CD4-positive, alpha-beta T cell treated with Interferon gamma for 1 hour (primary cell): ENCODE measurements around the gene CPEB2.

Experiments used
- DNase-seq: peaks from one replicate; pipeline ENCODE4 v3.0.0-alpha.2; 2020

CPEB2 gene

GRCh38 chr4:15011166-15011565 is 8.9 kb downstream of the CPEB2 start:
- no peak for DNase-seq

- DNase-seq: no peak
These were observed 9.9 kb downstream of the CPEB2 start for GRCh38 chr4:15012017-15012788.

GRCh38 chr4:15013585-15013984 is 11.3 kb downstream of the CPEB2 start:
- DNase-seq: no peak

GRCh38 chr4:15015170-15015569 is 12.9 kb downstream of the CPEB2 start:
- no peak for DNase-seq

GRCh38 chr4:15018361-15018760 is 16.1 kb downstream of the CPEB2 start:
- DNase-seq: no peak

GRCh38 chr4:15020502-15021286 is 18.4 kb downstream of the CPEB2 start:
- no peak for DNase-seq

GRCh38 chr4:15021311-15021710 is 19.0 kb downstream of the CPEB2 start:
- no peak for DNase-seq

- no peak for DNase-seq
These were observed 19.7 kb downstream of the CPEB2 start for GRCh38 chr4:15021946-15022345.

GRCh38 chr4:15024386-15024785 is 22.1 kb downstream of the CPEB2 start:
- no peak for DNase-seq

GRCh38 chr4:15025693-15026092 is 23.4 kb downstream of the CPEB2 start:
- no peak for DNase-seq

GRCh38 chr4:15027921-15028435 is 25.7 kb downstream of the CPEB2 start:
- no peak for DNase-seq

- no peak for DNase-seq
These were observed 28.9 kb downstream of the CPEB2 start for GRCh38 chr4:15031197-15031596.

- DNase-seq: no peak
These were observed 29.9 kb downstream of the CPEB2 start for GRCh38 chr4:15031993-15032675.

GRCh38 chr4:15034071-15034764 is 31.9 kb downstream of the CPEB2 start:
- no peak for DNase-seq

GRCh38 chr4:15035159-15035558 is 32.9 kb downstream of the CPEB2 start:
- DNase-seq: no peak

GRCh38 chr4:15037923-15038541 is 35.8 kb downstream of the CPEB2 start:
- DNase-seq: no peak

- no peak for DNase-seq
These were observed 38.7 kb downstream of the CPEB2 start for GRCh38 chr4:15040916-15041463.

GRCh38 chr4:15042529-15043167 is 40.4 kb downstream of the CPEB2 start:
- DNase-seq: no peak

- DNase-seq: no peak
These were observed 40.9 kb downstream of the CPEB2 start for GRCh38 chr4:15043226-15043625.

GRCh38 chr4:15043922-15044321 is 41.6 kb downstream of the CPEB2 start:
- no peak for DNase-seq

- no peak for DNase-seq
These were observed 52.3 kb downstream of the CPEB2 start for GRCh38 chr4:15054541-15054940.

- no peak for DNase-seq
These were observed 57.9 kb downstream of the CPEB2 start for GRCh38 chr4:15060213-15060612.
